CD14-positive monocyte (primary cell): ENCODE results near the gene CCDC69. TPM values are rescaled to one million over a fixed set of nuclear protein-coding genes. Genes with fewer than 3 reads are reported as not detected.
"Not testable (repeated sequence)": the region's sequence is repeated elsewhere in the genome, so short reads cannot be mapped to it uniquely, and the experiment has no call there.

Experiments
- DNase-seq, 3 donors: peaks; one replicate each; pipeline ENCODE4 v3.0.0-alpha.2; 2011 to 2022
- H2AFZ ChIP-seq: 2 replicates; pipeline ENCODE4 v1.6.0; 2012; ENCODE audit warnings: mild to moderate bottlenecking, low read depth, low read length, inconsistent platforms; ENCODE audit not compliant: insufficient read depth, poor library complexity, severe bottlenecking
- H3K27ac ChIP-seq, 2 donors: 1 replicate in 1 of 2; 2 replicates in 1 of 2; pipeline ENCODE4 v1.5.1; 2012 to 2013; ENCODE audit warnings: low read length in 2 of 2, control low read depth in 1 of 2, inconsistent platforms in 1 of 2, low read depth in 1 of 2, mild to moderate bottlenecking in 1 of 2
- H3K27me3 ChIP-seq, 2 donors: one replicate each; pipeline versions ENCODE4 v1.6.0 to v1.6.1; 2011 to 2013; ENCODE audit warnings: low read length in 2 of 2; ENCODE audit not compliant: control insufficient read depth in 2 of 2, insufficient read depth in 2 of 2
- H3K36me3 ChIP-seq, 2 donors: replicated peaks in 1 of 2; 1 replicate in 1 of 2; 2 replicates in 1 of 2; pipeline versions ENCODE4 v1.5.1 to v1.6.1; 2012 to 2013; ENCODE audit warnings: low read length in 2 of 2, control low read depth in 1 of 2, inconsistent platforms in 1 of 2, mild to moderate bottlenecking in 1 of 2; ENCODE audit not compliant: insufficient read depth in 2 of 2, control insufficient read depth in 1 of 2
- H3K4me1 ChIP-seq, 2 donors: 1 replicate in 1 of 2; 2 replicates in 1 of 2; pipeline versions ENCODE4 v1.5.1 to v1.6.1; 2012 to 2013; ENCODE audit warnings: low read length in 2 of 2, control low read depth in 1 of 2, inconsistent platforms in 1 of 2, mild to moderate bottlenecking in 1 of 2, moderate library complexity in 1 of 2; ENCODE audit not compliant: insufficient read depth in 2 of 2, control insufficient read depth in 1 of 2
- H3K4me2 ChIP-seq: replicated peaks from 2 replicates; pipeline ENCODE3; 2012; ENCODE audit warnings: low read length, moderate library complexity, mild to moderate bottlenecking; ENCODE audit not compliant: poor library complexity, severe bottlenecking; ENCODE audit errors: extremely low read depth
- H3K4me3 ChIP-seq, 3 experiments: fragments of 200-600 bp in 1 of 3; sonication (generic) in 1 of 3; replicated peaks in 1 of 3; 1 replicate in 2 of 3; 2 replicates in 1 of 3; pipeline ENCODE4 v1.5.1; 2011 to 2013; ENCODE audit warnings: low read length in 3 of 3, mild to moderate bottlenecking in 3 of 3, control low read depth in 2 of 3, low read depth in 2 of 3, inconsistent platforms in 1 of 3, moderate library complexity in 1 of 3
- H3K79me2 ChIP-seq: 2 replicates; pipeline ENCODE4 v1.6.0; 2012; ENCODE audit warnings: mild to moderate bottlenecking, control low read depth, inconsistent platforms, low read length, moderate library complexity; ENCODE audit not compliant: insufficient read depth
- H3K9ac ChIP-seq: 2 replicates; pipeline ENCODE4 v1.6.0; 2017; ENCODE audit warnings: low read length, mild to moderate bottlenecking; ENCODE audit not compliant: insufficient read depth, poor library complexity, severe bottlenecking
- H3K9me3 ChIP-seq, 2 donors: replicated peaks in 1 of 2; 1 replicate in 1 of 2; 2 replicates in 1 of 2; pipeline versions ENCODE4 v1.5.1 to v1.6.1; 2012 to 2013; ENCODE audit warnings: low read length in 2 of 2, control low read depth in 1 of 2; ENCODE audit not compliant: control insufficient read depth in 1 of 2, insufficient read depth in 1 of 2
- H4K20me1 ChIP-seq: 2 replicates; pipeline ENCODE4 v1.6.0; 2012; ENCODE audit warnings: mild to moderate bottlenecking, low read length, control low read depth, moderate library complexity; ENCODE audit not compliant: insufficient read depth
- H3K27ac Mint-ChIP-seq, 7 donors: one replicate each; pipeline ENCODE4 v1.8.0; 2020; ENCODE audit warnings: mild to moderate bottlenecking in 7 of 7, mixed read lengths in 7 of 7, moderate library complexity in 6 of 7, inconsistent platforms in 2 of 7
- H3K27me3 Mint-ChIP-seq, 3 donors: one replicate each; pipeline ENCODE4 v1.8.0; 2021 to 2022; ENCODE audit warnings: low read depth in 3 of 3, mild to moderate bottlenecking in 3 of 3, mixed read lengths in 3 of 3, moderate library complexity in 3 of 3, inconsistent platforms in 1 of 3
- H3K36me3 Mint-ChIP-seq, 2 donors: one replicate each; pipeline ENCODE4 v1.8.0; 2020; ENCODE audit warnings: mixed read lengths in 2 of 2, inconsistent platforms in 1 of 2, mild to moderate bottlenecking in 1 of 2
- H3K4me1 Mint-ChIP-seq: one replicate; pipeline ENCODE4 v1.8.0; 2020; ENCODE audit warnings: mild to moderate bottlenecking, mixed read lengths
- H3K4me3 Mint-ChIP-seq, 2 donors: one replicate each; pipeline ENCODE4 v1.8.0; 2020; ENCODE audit warnings: mild to moderate bottlenecking in 2 of 2, mixed read lengths in 2 of 2, moderate library complexity in 1 of 2
- H3K9me3 Mint-ChIP-seq, 7 donors: one replicate each; pipeline ENCODE4 v1.8.0; 2020 to 2022; ENCODE audit warnings: mixed read lengths in 7 of 7, mild to moderate bottlenecking in 6 of 7, moderate library complexity in 6 of 7, inconsistent platforms in 2 of 7
- WGBS: methylation state at CpG from one replicate; pipeline ENCODE4 v1.1.5; 2013; ENCODE audit warnings: missing lambda C conversion rate; ENCODE audit not compliant: insufficient coverage; 5-methylcytosine and 5-hydroxymethylcytosine counted together
- intact Hi-C, 2 donors: fragments of 100-400 bp; cut with micrococcal nuclease; formaldehyde crosslinking; loops; one replicate each; pipeline versions ENCODE4 v1.15.0 to v1.15.1; 2023
- polyA plus RNA-seq, 3 donors: library from polyadenylated mRNA; depleted of rRNA in 1 of 3; unstranded in 2 of 3; stranded (reverse) in 1 of 3; fragments of 300-500 nt in 2 of 3; fragments of >200 nt in 1 of 3; fragmentation: Illumina TruSeq in 2 of 3; gene quantifications; 1 replicate in 2 of 3; 2 replicates in 1 of 3; pipeline ENCODE4 v1.2.3, GENCODE V29; 2012 to 2021
- TF ChIP-seq, protein P1 (sequence below): fragments of 200-600 bp; IDR thresholded peaks from one replicate; pipeline ENCODE4 v1.8.0; 2022; ENCODE audit warnings: antibody characterized with exemption, mild to moderate bottlenecking

CCDC69 gene
- polyA plus RNA-seq, 3 donors: 68.4 to 176 (median 84.1) TPM

GRCh38 chr5:151178777-151179488 is 45.0 kb downstream of the CCDC69 start:
- H3K4me2 ChIP-seq: no peak overlapping the region
- Mint-ChIP-seq H3K9me3 (no peaks in the 10 kb centered on the region), H3K4me1 (peaks cover 11% of the 10 kb centered on the region), H3K4me3 (no peak overlapping the region), H3K27me3 (peaks cover 0 to 2% (median 0%) of the 10 kb centered on the region in 3 donors), H3K36me3 (peaks cover 73 to 81% of the 10 kb centered on the region in 2 donors), H3K27ac (peak overlapping the region in 2 of 7 donors; percentile 28 to 55)
- intact Hi-C loops: loop anchor here in 1 of 2 donors (10.0 kb wide), 1 partner anchor 56 kb away; no protein-coding TSS in a partner anchor
- no peak overlapping the region for H3K4me3 ChIP-seq
- H3K27me3 ChIP-seq: no peaks in the 10 kb centered on the region
- no peak overlapping the region for H3K9ac ChIP-seq
- TF ChIP-seq, protein P1, sequence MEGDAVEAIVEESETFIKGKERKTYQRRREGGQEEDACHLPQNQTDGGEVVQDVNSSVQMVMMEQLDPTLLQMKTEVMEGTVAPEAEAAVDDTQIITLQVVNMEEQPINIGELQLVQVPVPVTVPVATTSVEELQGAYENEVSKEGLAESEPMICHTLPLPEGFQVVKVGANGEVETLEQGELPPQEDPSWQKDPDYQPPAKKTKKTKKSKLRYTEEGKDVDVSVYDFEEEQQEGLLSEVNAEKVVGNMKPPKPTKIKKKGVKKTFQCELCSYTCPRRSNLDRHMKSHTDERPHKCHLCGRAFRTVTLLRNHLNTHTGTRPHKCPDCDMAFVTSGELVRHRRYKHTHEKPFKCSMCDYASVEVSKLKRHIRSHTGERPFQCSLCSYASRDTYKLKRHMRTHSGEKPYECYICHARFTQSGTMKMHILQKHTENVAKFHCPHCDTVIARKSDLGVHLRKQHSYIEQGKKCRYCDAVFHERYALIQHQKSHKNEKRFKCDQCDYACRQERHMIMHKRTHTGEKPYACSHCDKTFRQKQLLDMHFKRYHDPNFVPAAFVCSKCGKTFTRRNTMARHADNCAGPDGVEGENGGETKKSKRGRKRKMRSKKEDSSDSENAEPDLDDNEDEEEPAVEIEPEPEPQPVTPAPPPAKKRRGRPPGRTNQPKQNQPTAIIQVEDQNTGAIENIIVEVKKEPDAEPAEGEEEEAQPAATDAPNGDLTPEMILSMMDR: no peak
- peaks cover 53 to 70% of the 10 kb centered on the region in 2 donors for H3K36me3 ChIP-seq
- no peak for DNase-seq
- no peaks in the 10 kb centered on the region for H3K79me2 ChIP-seq
- no peak overlapping the region for H3K27ac ChIP-seq
- peaks cover 0 to 5% of the 10 kb centered on the region in 2 donors for H3K4me1 ChIP-seq
- 100% methylated on average over 3 of the region's 5 CpGs for WGBS
- H4K20me1 ChIP-seq: peaks cover 59% of the 10 kb centered on the region
- H3K9me3 ChIP-seq: no peaks in the 10 kb centered on the region
- H2AFZ ChIP-seq: no peak overlapping the region

GRCh38 chr5:151178372-151178771 is 45.5 kb downstream of the CCDC69 start:
- H3K27ac ChIP-seq: no peak overlapping the region
- TF ChIP-seq, protein P1: no peak
- H3K9ac ChIP-seq: no peak overlapping the region
- no peak overlapping the region for H2AFZ ChIP-seq
- no peaks in the 10 kb centered on the region for H3K27me3 ChIP-seq
- peaks cover 48 to 64% of the 10 kb centered on the region in 2 donors for H3K36me3 ChIP-seq
- no CpG with 5 or more reads among the region's 1 CpG for WGBS
- H4K20me1 ChIP-seq: peaks cover 53% of the 10 kb centered on the region
- Mint-ChIP-seq H3K27me3 (peaks cover 0 to 2% (median 0%) of the 10 kb centered on the region in 3 donors), H3K36me3 (peaks cover 69 to 76% of the 10 kb centered on the region in 2 donors), H3K27ac (peak overlapping the region in 2 of 7 donors; percentile 12 to 28), H3K9me3 (no peaks in the 10 kb centered on the region), H3K4me1 (peaks cover 12% of the 10 kb centered on the region), H3K4me3 (no peak overlapping the region)
- H3K4me3 ChIP-seq: no peak overlapping the region
- peaks cover 0 to 5% of the 10 kb centered on the region in 2 donors for H3K4me1 ChIP-seq
- no peaks in the 10 kb centered on the region for H3K79me2 ChIP-seq
- no peaks in the 10 kb centered on the region for H3K9me3 ChIP-seq
- H3K4me2 ChIP-seq: no peak overlapping the region
- DNase-seq: no peak
- intact Hi-C loops: loop anchor here in 1 of 2 donors (10.0 kb wide), 1 partner anchor 56 kb away; no protein-coding TSS in a partner anchor

GRCh38 chr5:151176268-151176667 is 47.6 kb downstream of the CCDC69 start:
- H3K4me1 ChIP-seq: peaks cover 12 to 18% of the 10 kb centered on the region in 2 donors
- not testable (repeated sequence) for H3K9me3 Mint-ChIP-seq, H3K4me3 ChIP-seq, H2AFZ ChIP-seq, H3K27me3 ChIP-seq, H3K27me3 Mint-ChIP-seq, H3K27ac ChIP-seq, H3K79me2 ChIP-seq, H3K9me3 ChIP-seq, H3K4me3 Mint-ChIP-seq, H3K27ac Mint-ChIP-seq, DNase-seq, H3K9ac ChIP-seq, H3K4me2 ChIP-seq
- H3K4me1 Mint-ChIP-seq: peaks cover 24% of the 10 kb centered on the region
- peaks cover 49 to 55% of the 10 kb centered on the region in 2 donors for H3K36me3 Mint-ChIP-seq
- 100% methylated on average over 3 of the region's 5 CpGs for WGBS
- peaks cover 27 to 43% of the 10 kb centered on the region in 2 donors for H3K36me3 ChIP-seq
- intact Hi-C loops: loop anchor here in 1 of 2 donors (10.0 kb wide), 1 partner anchor 59 kb away; no protein-coding TSS in a partner anchor
- peaks cover 36% of the 10 kb centered on the region for H4K20me1 ChIP-seq
